Stomach (tissue), 9 donors: Measurements from ENCODE around the gene ATF7IP. TPM values are rescaled to one million over a fixed set of nuclear protein-coding genes. Genes with fewer than 3 reads are reported as not detected.
A peak's percentile ranks its signal among the peaks of the same experiment; 100 is the strongest.
"Not testable (repeated sequence)": the region's sequence is repeated elsewhere in the genome, so short reads cannot be mapped to it uniquely, and the experiment has no call there.

Experiments
- DNase-seq, 2 donors: peaks; one replicate each; pipeline versions ENCODE4 v3.0.0 to v3.0.0-alpha.2; 2013 to 2019
- H3K27ac ChIP-seq, 5 donors: fragments of 200-600 bp in 4 of 5; sonication (generic) in 4 of 5; one replicate each; pipeline ENCODE4 v1.5.1; 2013 to 2019; ENCODE audit warnings: mild to moderate bottlenecking in 1 of 5, moderate library complexity in 1 of 5
- H3K27me3 ChIP-seq, 3 donors: fragments of 200-600 bp; sonication (generic); one replicate each; pipeline ENCODE4 v1.5.1; 2017 to 2019; ENCODE audit warnings: mixed run types in 1 of 3
- H3K36me3 ChIP-seq, 4 donors: fragments of 200-600 bp; sonication (generic); 1 replicate in 3 of 4; 2 replicates in 1 of 4; pipeline ENCODE4 v1.5.1; 2016 to 2019
- H3K4me1 ChIP-seq, 4 donors: fragments of 200-600 bp; sonication (generic); one replicate each; pipeline ENCODE4 v1.5.1; 2016 to 2019
- H3K4me3 ChIP-seq, 4 donors: fragments of 200-600 bp; sonication (generic) in 3 of 4; one replicate each; pipeline ENCODE4 v1.5.1; 2016 to 2019; ENCODE audit warnings: mild to moderate bottlenecking in 1 of 4
- H3K9me3 ChIP-seq, 4 donors: fragments of 200-600 bp; sonication (generic); one replicate each; pipeline ENCODE4 v1.5.1; 2016 to 2019
- EP300 ChIP-seq: sonication (generic); formaldehyde crosslinking; IDR thresholded peaks from one replicate; pipeline ENCODE4 v1.6.1; 2017; ENCODE audit warnings: antibody characterized with exemption
- POLR2A ChIP-seq, 4 donors: fragments of 450-650 bp; IDR thresholded peaks; one replicate each; pipeline ENCODE4 v1.6.1; 2016; ENCODE audit warnings: antibody characterized with exemption in 4 of 4, control low read depth in 2 of 4, mild to moderate bottlenecking in 1 of 4, moderate library complexity in 1 of 4
- POLR2AphosphoS5 ChIP-seq, 3 donors: sonication (generic); formaldehyde crosslinking; IDR thresholded peaks; one replicate each; pipeline ENCODE4 v1.6.1; 2016; ENCODE audit warnings: antibody characterized with exemption in 3 of 3
- WGBS, 5 donors: extraction: QIAGEN DNeasy Blood & Tissue Kit in 3 of 5; methylation state at CpG; one replicate each; pipeline versions ENCODE4 v1.1.5 to v1.1.7; 2013 to 2018; 5-methylcytosine and 5-hydroxymethylcytosine counted together
- intact Hi-C: fragments of 100-400 bp; cut with DNase I; formaldehyde crosslinking; loops from one replicate; pipeline ENCODE4 v1.15.1; 2023; ENCODE audit warnings: low total_unique reads
- polyA plus RNA-seq, 3 donors: library from polyadenylated mRNA; stranded (reverse); fragments of 200-250 nt; gene quantifications; one replicate each; pipeline ENCODE4 v1.2.3, GENCODE V29; 2013
- total RNA-seq, 5 donors: library from RNA; depleted of rRNA; stranded (reverse); fragments of >200 nt; gene quantifications; one replicate each; pipeline versions ENCODE4 v1.1.0 to v1.2.3, GENCODE V29; 2014 to 2016
- TF ChIP-seq, protein P1 (sequence below), 7 experiments: fragments of 450-650 bp in 4 of 7; fragments of 200-600 bp in 3 of 7; sonication (generic) in 3 of 7; IDR thresholded peaks; one replicate each; pipeline ENCODE4 v1.5.1; 2016 to 2019; ENCODE audit warnings: antibody characterized with exemption in 7 of 7, control low read depth in 2 of 7, mild to moderate bottlenecking in 1 of 7
- donor health status: healthy with polysubstance abuse.
- donor health status: Bipolar disorder and iron deficiency.
- donor health status: healthy.

ATF7IP gene
- total and polyA plus RNA-seq, 8 donors = 4.9 to 91.0 (median 49.8) TPM

- no peak overlapping the region for H3K27ac ChIP-seq
- H3K9me3 ChIP-seq = peaks cover 9 to 46% (median 29%) of the 10 kb centered on the region in 4 donors
- DNase-seq = no peak
- H3K36me3 ChIP-seq = no peaks in the 10 kb centered on the region
- intact Hi-C loops = no loop called here
- no peak overlapping the region for H3K4me3 ChIP-seq
- no peaks in the 10 kb centered on the region for H3K4me1 ChIP-seq
- TF ChIP-seq EP300 = no peak
- TF ChIP-seq POLR2A (IDR thresholded peaks at IDR 0.05) = no peak
- TF ChIP-seq, protein P1, sequence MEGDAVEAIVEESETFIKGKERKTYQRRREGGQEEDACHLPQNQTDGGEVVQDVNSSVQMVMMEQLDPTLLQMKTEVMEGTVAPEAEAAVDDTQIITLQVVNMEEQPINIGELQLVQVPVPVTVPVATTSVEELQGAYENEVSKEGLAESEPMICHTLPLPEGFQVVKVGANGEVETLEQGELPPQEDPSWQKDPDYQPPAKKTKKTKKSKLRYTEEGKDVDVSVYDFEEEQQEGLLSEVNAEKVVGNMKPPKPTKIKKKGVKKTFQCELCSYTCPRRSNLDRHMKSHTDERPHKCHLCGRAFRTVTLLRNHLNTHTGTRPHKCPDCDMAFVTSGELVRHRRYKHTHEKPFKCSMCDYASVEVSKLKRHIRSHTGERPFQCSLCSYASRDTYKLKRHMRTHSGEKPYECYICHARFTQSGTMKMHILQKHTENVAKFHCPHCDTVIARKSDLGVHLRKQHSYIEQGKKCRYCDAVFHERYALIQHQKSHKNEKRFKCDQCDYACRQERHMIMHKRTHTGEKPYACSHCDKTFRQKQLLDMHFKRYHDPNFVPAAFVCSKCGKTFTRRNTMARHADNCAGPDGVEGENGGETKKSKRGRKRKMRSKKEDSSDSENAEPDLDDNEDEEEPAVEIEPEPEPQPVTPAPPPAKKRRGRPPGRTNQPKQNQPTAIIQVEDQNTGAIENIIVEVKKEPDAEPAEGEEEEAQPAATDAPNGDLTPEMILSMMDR (IDR thresholded peaks at IDR 0.05) = no peak
- TF ChIP-seq POLR2AphosphoS5 (IDR thresholded peaks at IDR 0.05) = no peak
- no peaks in the 10 kb centered on the region for H3K27me3 ChIP-seq
These were observed 25.1 kb upstream of the ATF7IP start for GRCh38 chr12:14340371-14340770.

- peaks cover 5 to 27% (median 17%) of the 10 kb centered on the region in 4 donors for H3K9me3 ChIP-seq
- WGBS, 5 donors = 95 to 99% (median 97%) methylated on average over 4 of the region's 4 CpGs
- H3K4me1 ChIP-seq, H3K27me3 ChIP-seq, H3K36me3 ChIP-seq, H3K4me3 ChIP-seq, H3K27ac ChIP-seq, DNase-seq: not testable (repeated sequence)
- intact Hi-C loops = loop anchor here (10.0 kb wide), 1 partner anchor 87 kb away; no protein-coding TSS in a partner anchor
These were observed 14.0 kb upstream of the ATF7IP start for GRCh38 chr12:14351524-14351923.

- peaks cover 5 to 27% (median 17%) of the 10 kb centered on the region in 4 donors for H3K9me3 ChIP-seq
- H3K4me3 ChIP-seq, DNase-seq, H3K4me1 ChIP-seq, H3K36me3 ChIP-seq, H3K27ac ChIP-seq, H3K27me3 ChIP-seq: not testable (repeated sequence)
- intact Hi-C loops = loop anchor here (10.0 kb wide), 1 partner anchor 87 kb away; no protein-coding TSS in a partner anchor
- WGBS, 5 donors = 90 to 100% (median 96%) methylated on average over 1 of the region's 1 CpG
These were observed 13.4 kb upstream of the ATF7IP start for GRCh38 chr12:14352066-14352465.

- 97 to 100% (median 97%) methylated on average over 4 to 26 of the region's 28 CpGs for WGBS, 5 donors
- intact Hi-C loops = loop anchor here (10.0 kb wide), 1 partner anchor 90 kb away; no protein-coding TSS in a partner anchor
- H3K36me3 ChIP-seq = not testable (repeated sequence)
These were observed 10.8 kb upstream of the ATF7IP start for GRCh38 chr12:14354665-14355064.

GRCh38 chr12:14356147-14356546 is 9.3 kb upstream of the ATF7IP start:
- Histone ChIP-seq H3K4me1 (no peaks in the 10 kb centered on the region), H3K4me3 (no peak overlapping the region), H3K9me3 (peaks cover 5 to 14% (median 10%) of the 10 kb centered on the region in 4 donors), H3K36me3 (no peaks in the 10 kb centered on the region), H3K27ac (no peak overlapping the region), H3K27me3 (no peaks in the 10 kb centered on the region)
- peak in 1 of 2 donors; percentile 26 for DNase-seq
- intact Hi-C loops = loop anchor here (10.0 kb wide), 1 partner anchor 91 kb away; no protein-coding TSS in a partner anchor
- WGBS, 5 donors = 86 to 100% (median 93%) methylated on average over 1 of the region's 1 CpG
- TF ChIP-seq EP300 (no peak), POLR2AphosphoS5 (IDR thresholded peaks at IDR 0.05) (no peak), POLR2A (IDR thresholded peaks at IDR 0.05) (no peak)
- TF ChIP-seq, protein P1 (IDR thresholded peaks at IDR 0.05) = no peak

More at GRCh38 chr12:14354665-14355064, 10.8 kb upstream of the ATF7IP start:
- DNase-seq, H3K27me3 ChIP-seq, H3K4me1 ChIP-seq, H3K4me3 ChIP-seq, H3K27ac ChIP-seq: not testable (repeated sequence)
- peaks cover 5 to 27% (median 17%) of the 10 kb centered on the region in 4 donors for H3K9me3 ChIP-seq

- intact Hi-C loops = loop anchor here (10.0 kb wide), 1 partner anchor 93 kb away; no protein-coding TSS in a partner anchor
- no peaks in the 10 kb centered on the region for H3K36me3 ChIP-seq
- no peak overlapping the region for H3K27ac ChIP-seq
These were observed 8.0 kb upstream of the ATF7IP start for GRCh38 chr12:14357486-14357885.

More at GRCh38 chr12:14357486-14357885, 8.0 kb upstream of the ATF7IP start:
- Histone ChIP-seq H3K4me3 (no peak overlapping the region), H3K9me3 (peaks cover 0 to under 1% (median 0%) of the 10 kb centered on the region in 4 donors), H3K27me3 (no peaks in the 10 kb centered on the region), H3K4me1 (no peaks in the 10 kb centered on the region)
- TF ChIP-seq EP300 (no peak), POLR2A (IDR thresholded peaks at IDR 0.05) (no peak), POLR2AphosphoS5 (IDR thresholded peaks at IDR 0.05) (no peak)
- TF ChIP-seq, protein P1 (IDR thresholded peaks at IDR 0.05) = no peak
- 90 to 98% (median 97%) methylated on average over 1 of the region's 1 CpG for WGBS, 5 donors
- no peak for DNase-seq
